ENCODE results near the gene RCCD1.

Gene RCCD1

DNA sequence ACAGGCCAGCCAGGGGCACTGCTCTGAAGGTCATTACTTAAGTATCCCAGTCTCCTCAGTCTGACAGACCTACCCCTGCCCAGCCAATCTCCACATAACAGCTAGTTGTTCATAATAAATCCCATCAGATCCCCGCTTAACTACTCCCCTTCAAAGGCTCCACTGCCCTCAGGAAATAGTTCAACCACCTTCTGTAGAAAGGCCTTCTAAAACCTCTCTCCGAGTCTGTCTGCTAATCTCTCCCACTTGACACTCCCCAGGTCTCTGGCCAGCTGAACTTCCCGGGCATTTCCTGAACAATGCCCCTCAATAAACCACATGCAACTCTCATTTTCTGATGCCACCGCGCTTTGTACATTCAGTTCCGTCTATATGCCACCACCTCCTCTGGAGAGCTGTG lies 33.6 kb downstream of the RCCD1 start:
- TF ChIP-seq EP300 (IDR thresholded peaks at IDR 0.05; ENCODE audit: borderline replicate concordance) (no peak), CEBPB (IDR thresholded peaks at IDR 0.05) (no peak)

- no peak for TF ChIP-seq TEAD4 (IDR thresholded peaks at IDR 0.05)
- TF ChIP-seq CEBPB (IDR thresholded peaks at IDR 0.05), result no peak
- TF ChIP-seq CREB1 (IDR thresholded peaks at IDR 0.05; ENCODE audit: low read depth), result no peak
- TF ChIP-seq TAF1 (IDR thresholded peaks at IDR 0.05; ENCODE audit: low read depth), result no peak
- TF ChIP-seq EGR1 (IDR thresholded peaks at IDR 0.05), result no peak
- TF ChIP-seq, protein P1, sequence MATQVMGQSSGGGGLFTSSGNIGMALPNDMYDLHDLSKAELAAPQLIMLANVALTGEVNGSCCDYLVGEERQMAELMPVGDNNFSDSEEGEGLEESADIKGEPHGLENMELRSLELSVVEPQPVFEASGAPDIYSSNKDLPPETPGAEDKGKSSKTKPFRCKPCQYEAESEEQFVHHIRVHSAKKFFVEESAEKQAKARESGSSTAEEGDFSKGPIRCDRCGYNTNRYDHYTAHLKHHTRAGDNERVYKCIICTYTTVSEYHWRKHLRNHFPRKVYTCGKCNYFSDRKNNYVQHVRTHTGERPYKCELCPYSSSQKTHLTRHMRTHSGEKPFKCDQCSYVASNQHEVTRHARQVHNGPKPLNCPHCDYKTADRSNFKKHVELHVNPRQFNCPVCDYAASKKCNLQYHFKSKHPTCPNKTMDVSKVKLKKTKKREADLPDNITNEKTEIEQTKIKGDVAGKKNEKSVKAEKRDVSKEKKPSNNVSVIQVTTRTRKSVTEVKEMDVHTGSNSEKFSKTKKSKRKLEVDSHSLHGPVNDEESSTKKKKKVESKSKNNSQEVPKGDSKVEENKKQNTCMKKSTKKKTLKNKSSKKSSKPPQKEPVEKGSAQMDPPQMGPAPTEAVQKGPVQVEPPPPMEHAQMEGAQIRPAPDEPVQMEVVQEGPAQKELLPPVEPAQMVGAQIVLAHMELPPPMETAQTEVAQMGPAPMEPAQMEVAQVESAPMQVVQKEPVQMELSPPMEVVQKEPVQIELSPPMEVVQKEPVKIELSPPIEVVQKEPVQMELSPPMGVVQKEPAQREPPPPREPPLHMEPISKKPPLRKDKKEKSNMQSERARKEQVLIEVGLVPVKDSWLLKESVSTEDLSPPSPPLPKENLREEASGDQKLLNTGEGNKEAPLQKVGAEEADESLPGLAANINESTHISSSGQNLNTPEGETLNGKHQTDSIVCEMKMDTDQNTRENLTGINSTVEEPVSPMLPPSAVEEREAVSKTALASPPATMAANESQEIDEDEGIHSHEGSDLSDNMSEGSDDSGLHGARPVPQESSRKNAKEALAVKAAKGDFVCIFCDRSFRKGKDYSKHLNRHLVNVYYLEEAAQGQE (IDR thresholded peaks at IDR 0.05; ENCODE audit: low read depth), result no peak
- TF ChIP-seq NFIC (IDR thresholded peaks at IDR 0.05), result no peak
- TF ChIP-seq RAD21 (IDR thresholded peaks at IDR 0.05; ENCODE audit: low read depth), result no peak
- no peak for TF ChIP-seq MAX (IDR thresholded peaks at IDR 0.05)
- TF ChIP-seq ZBTB7A (IDR thresholded peaks at IDR 0.05; ENCODE audit: low read depth), result no peak
These were observed 34.5 kb downstream of the RCCD1 start for GRCh38 chr15:90989040-90989768.

GRCh38 chr15:90990446-90990845 lies 35.8 kb downstream of the RCCD1 start:
- TF ChIP-seq, protein P1 (IDR thresholded peaks at IDR 0.05; ENCODE audit: low read depth), result no peak
- no peak for TF ChIP-seq ZBTB7A (IDR thresholded peaks at IDR 0.05; ENCODE audit: low read depth)
- TF ChIP-seq RAD21 (IDR thresholded peaks at IDR 0.05; ENCODE audit: low read depth), result no peak
- no peak for TF ChIP-seq CREB1 (IDR thresholded peaks at IDR 0.05; ENCODE audit: low read depth)
- TF ChIP-seq YY1 (IDR thresholded peaks at IDR 0.05; ENCODE audit: low read depth), result no peak
- TF ChIP-seq CEBPB (IDR thresholded peaks at IDR 0.05), result no peak
- TF ChIP-seq TEAD4 (IDR thresholded peaks at IDR 0.05), result no peak
- no peak for TF ChIP-seq MAX (IDR thresholded peaks at IDR 0.05)
- TF ChIP-seq EP300 (IDR thresholded peaks at IDR 0.05; ENCODE audit: borderline replicate concordance), result no peak
- TF ChIP-seq FOXM1 (IDR thresholded peaks at IDR 0.05; ENCODE audit: borderline replicate concordance, low read depth), result no peak

DNA sequence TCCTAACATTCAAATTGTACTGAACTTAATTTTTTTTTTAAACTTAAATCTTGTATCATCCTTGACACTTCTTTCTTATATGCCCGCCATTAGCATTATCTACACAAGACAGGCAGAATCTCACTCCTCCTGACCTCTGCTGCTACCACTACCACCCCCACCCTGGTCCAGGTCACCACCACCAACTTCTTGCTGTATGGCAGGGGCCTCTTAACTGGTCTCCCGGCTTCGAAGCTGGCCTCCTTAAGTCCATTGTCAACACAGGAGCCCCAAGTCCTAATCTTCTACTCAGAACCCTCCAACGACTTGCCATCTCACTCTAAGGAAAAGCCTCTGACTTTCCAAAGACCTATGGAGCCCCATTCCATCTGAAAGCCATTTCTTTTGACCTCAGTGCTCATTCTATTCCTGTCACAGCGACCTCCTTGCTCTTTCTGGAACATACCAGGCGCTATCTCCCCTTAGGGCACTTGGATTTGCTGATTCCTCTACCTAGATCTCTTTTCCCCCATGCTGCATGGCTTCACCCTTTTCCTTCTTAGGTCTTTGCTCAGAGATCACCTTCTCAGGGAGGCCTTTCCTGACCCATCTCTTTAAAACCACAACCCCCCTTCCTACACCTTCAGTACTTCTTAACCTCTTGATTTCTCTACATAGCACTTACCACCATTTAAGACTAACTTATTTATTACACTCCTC lies 37.1 kb downstream of the RCCD1 start:
- TF ChIP-seq NFIC (IDR thresholded peaks at IDR 0.05) (no peak), TAF1 (IDR thresholded peaks at IDR 0.05; ENCODE audit: low read depth) (no peak), YY1 (IDR thresholded peaks at IDR 0.05; ENCODE audit: low read depth) (no peak), MAX (IDR thresholded peaks at IDR 0.05) (no peak), CREB1 (IDR thresholded peaks at IDR 0.05; ENCODE audit: low read depth) (no peak), ZBTB7A (IDR thresholded peaks at IDR 0.05; ENCODE audit: low read depth) (no peak), EGR1 (IDR thresholded peaks at IDR 0.05) (no peak), RAD21 (IDR thresholded peaks at IDR 0.05; ENCODE audit: low read depth) (no peak), TEAD4 (IDR thresholded peaks at IDR 0.05) (no peak), EP300 (IDR thresholded peaks at IDR 0.05; ENCODE audit: borderline replicate concordance) (no peak), CEBPB (IDR thresholded peaks at IDR 0.05) (no peak), FOXM1 (IDR thresholded peaks at IDR 0.05; ENCODE audit: borderline replicate concordance, low read depth) (no peak), TCF12 (IDR thresholded peaks at IDR 0.05; ENCODE audit: low read depth) (no peak)
- TF ChIP-seq, protein P2, sequence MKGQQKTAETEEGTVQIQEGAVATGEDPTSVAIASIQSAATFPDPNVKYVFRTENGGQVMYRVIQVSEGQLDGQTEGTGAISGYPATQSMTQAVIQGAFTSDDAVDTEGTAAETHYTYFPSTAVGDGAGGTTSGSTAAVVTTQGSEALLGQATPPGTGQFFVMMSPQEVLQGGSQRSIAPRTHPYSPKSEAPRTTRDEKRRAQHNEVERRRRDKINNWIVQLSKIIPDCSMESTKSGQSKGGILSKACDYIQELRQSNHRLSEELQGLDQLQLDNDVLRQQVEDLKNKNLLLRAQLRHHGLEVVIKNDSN (IDR thresholded peaks at IDR 0.05), result no peak
- TF ChIP-seq, protein P1 (IDR thresholded peaks at IDR 0.05; ENCODE audit: low read depth), result no peak

All from Ishikawa (cell line).